ACC112 (cell line): ENCODE data around the gene DCUN1D4.

Source experiments
- H2AFZ ChIP-seq: fragments of 200-600 bp; sonication (generic); one replicate; pipeline ENCODE4 v1.6.0; 2017; ENCODE audit warnings: antibody characterized with exemption, low read length; ENCODE audit not compliant: unreplicated experiment
- H3K27ac ChIP-seq: fragments of 200-600 bp; sonication (generic); 2 replicates; pipeline ENCODE4 v1.5.1; 2014; ENCODE audit warnings: low read depth, mild to moderate bottlenecking, antibody characterized with exemption, low read length, moderate library complexity
- H3K27me3 ChIP-seq: fragments of 200-600 bp; sonication (generic); 2 replicates; pipeline ENCODE4 v1.6.1; 2014; ENCODE audit warnings: mild to moderate bottlenecking, antibody characterized with exemption, low read length, moderate library complexity, mixed read lengths; ENCODE audit not compliant: insufficient read depth
- H3K36me3 ChIP-seq: fragments of 200-600 bp; sonication (generic); 2 replicates; pipeline ENCODE4 v1.6.1; 2016; ENCODE audit warnings: mild to moderate bottlenecking, antibody characterized with exemption, low read length, moderate library complexity, mixed read lengths; ENCODE audit not compliant: insufficient read depth
- H3K4me1 ChIP-seq: fragments of 200-600 bp; sonication (generic); one replicate; pipeline ENCODE4 v1.6.1; 2016; ENCODE audit warnings: low read length, mixed read lengths; ENCODE audit not compliant: insufficient read depth, unreplicated experiment, control insufficient read depth
- H3K4me3 ChIP-seq: fragments of 200-600 bp; sonication (generic); 2 replicates; pipeline ENCODE4 v1.5.1; 2014; ENCODE audit warnings: mild to moderate bottlenecking, low read depth, low read length
- H3K79me2 ChIP-seq: fragments of 200-600 bp; sonication (generic); one replicate; pipeline ENCODE4 v1.6.0; 2016; ENCODE audit warnings: low read length; ENCODE audit not compliant: control insufficient read depth, unreplicated experiment, insufficient read depth

The DCUN1D4 gene

GRCh38 chr4:51963841-51964517 lies 121.0 kb downstream of the DCUN1D4 start:
- Histone ChIP-seq H3K4me1 (no peaks in the 10 kb centered on the region), H3K4me3 (no peak overlapping the region), H2AFZ (no peak overlapping the region), H3K36me3 (no peaks in the 10 kb centered on the region), H3K27me3 (peaks cover 22% of the 10 kb centered on the region), H3K27ac (no peak overlapping the region), H3K79me2 (no peaks in the 10 kb centered on the region)

- Histone ChIP-seq H3K4me1 (no peaks in the 10 kb centered on the region), H3K4me3 (no peak overlapping the region), H2AFZ (no peak overlapping the region), H3K27ac (no peak overlapping the region), H3K27me3 (peaks cover 23% of the 10 kb centered on the region), H3K36me3 (no peaks in the 10 kb centered on the region), H3K79me2 (no peaks in the 10 kb centered on the region)
Measured at GRCh38 chr4:51965862-51966261, 122.9 kb downstream of the DCUN1D4 start.
